Gastroesophageal sphincter (tissue), 3 donors: ENCODE measurements around the gene ADARB1.

Experiments used
- POLR2A ChIP-seq, 2 donors: fragments of 450-650 bp; IDR thresholded peaks; one replicate each; pipeline ENCODE4 v1.6.1; 2017; ENCODE audit warnings: antibody characterized with exemption in 2 of 2, mild to moderate bottlenecking in 2 of 2, moderate library complexity in 1 of 2
- POLR2AphosphoS5 ChIP-seq: sonication (generic); formaldehyde crosslinking; IDR thresholded peaks from one replicate; pipeline ENCODE4 v1.6.1; 2017; ENCODE audit warnings: antibody characterized with exemption
- TF ChIP-seq, protein P1 (sequence below), 4 experiments: fragments of 200-600 bp in 2 of 4; fragments of 450-650 bp in 2 of 4; sonication (generic) in 1 of 4; IDR thresholded peaks; one replicate each; pipeline ENCODE4 v1.5.1; 2017 to 2019; ENCODE audit warnings: antibody characterized with exemption in 4 of 4, mild to moderate bottlenecking in 2 of 4, moderate library complexity in 2 of 4

- TF ChIP-seq POLR2A (IDR thresholded peaks at IDR 0.05) (no peak), POLR2AphosphoS5 (no peak)
- TF ChIP-seq, protein P1, sequence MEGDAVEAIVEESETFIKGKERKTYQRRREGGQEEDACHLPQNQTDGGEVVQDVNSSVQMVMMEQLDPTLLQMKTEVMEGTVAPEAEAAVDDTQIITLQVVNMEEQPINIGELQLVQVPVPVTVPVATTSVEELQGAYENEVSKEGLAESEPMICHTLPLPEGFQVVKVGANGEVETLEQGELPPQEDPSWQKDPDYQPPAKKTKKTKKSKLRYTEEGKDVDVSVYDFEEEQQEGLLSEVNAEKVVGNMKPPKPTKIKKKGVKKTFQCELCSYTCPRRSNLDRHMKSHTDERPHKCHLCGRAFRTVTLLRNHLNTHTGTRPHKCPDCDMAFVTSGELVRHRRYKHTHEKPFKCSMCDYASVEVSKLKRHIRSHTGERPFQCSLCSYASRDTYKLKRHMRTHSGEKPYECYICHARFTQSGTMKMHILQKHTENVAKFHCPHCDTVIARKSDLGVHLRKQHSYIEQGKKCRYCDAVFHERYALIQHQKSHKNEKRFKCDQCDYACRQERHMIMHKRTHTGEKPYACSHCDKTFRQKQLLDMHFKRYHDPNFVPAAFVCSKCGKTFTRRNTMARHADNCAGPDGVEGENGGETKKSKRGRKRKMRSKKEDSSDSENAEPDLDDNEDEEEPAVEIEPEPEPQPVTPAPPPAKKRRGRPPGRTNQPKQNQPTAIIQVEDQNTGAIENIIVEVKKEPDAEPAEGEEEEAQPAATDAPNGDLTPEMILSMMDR (IDR thresholded peaks at IDR 0.05) = no peak
Observed at GRCh38 chr21:45215213-45215612, 140.8 kb downstream of the ADARB1 start.
